Nephron progenitor cell (in vitro differentiated cells): ENCODE data around the gene ADGRF3.
"Not testable (repeated sequence)": the region's sequence is repeated elsewhere in the genome, so short reads cannot be mapped to it uniquely, and the experiment has no call there.

Experiments used
- DNase-seq: peaks from one replicate; pipeline ENCODE4 v3.0.0; 2021
- H3K27ac Mint-ChIP-seq: 2 replicates; pipeline ENCODE4 v1.8.0; 2021; ENCODE audit warnings: mild to moderate bottlenecking, moderate library complexity, mixed read lengths
- H3K27me3 Mint-ChIP-seq: 2 replicates; pipeline ENCODE4 v1.8.0; 2021; ENCODE audit warnings: mild to moderate bottlenecking, low read depth, mixed read lengths; ENCODE audit not compliant: poor library complexity
- H3K36me3 Mint-ChIP-seq: 2 replicates; pipeline ENCODE4 v1.8.0; 2021; ENCODE audit warnings: low read depth, mixed read lengths
- H3K4me1 Mint-ChIP-seq: 2 replicates; pipeline ENCODE4 v1.8.0; 2021; ENCODE audit warnings: mixed read lengths
- H3K4me3 Mint-ChIP-seq: 2 replicates; pipeline ENCODE4 v1.8.0; 2021; ENCODE audit warnings: mild to moderate bottlenecking, moderate library complexity, mixed read lengths
- H3K9me3 Mint-ChIP-seq: 2 replicates; pipeline ENCODE4 v1.8.0; 2021; ENCODE audit warnings: mild to moderate bottlenecking, moderate library complexity, mixed read lengths
- CTCF ChIP-seq: fragments of 200-600 bp; sonication (generic); IDR thresholded peaks from 2 replicates; pipeline ENCODE4 v1.5.0; 2021; ENCODE audit warnings: antibody characterized with exemption

ADGRF3 gene

GRCh38 chr2:26355038-26355995, 8.7 kb upstream of the ADGRF3 start:
- H3K27me3 Mint-ChIP-seq: no peaks in the 10 kb centered on the region
- H3K36me3 Mint-ChIP-seq: peaks cover 48% of the 10 kb centered on the region
- H3K27ac Mint-ChIP-seq: peak overlapping the region; percentile 51
- no peak for TF ChIP-seq CTCF
- no peak for DNase-seq
- peak overlapping the region; percentile 51 for H3K4me3 Mint-ChIP-seq
- H3K4me1 Mint-ChIP-seq: peaks cover 57% of the 10 kb centered on the region
- peaks cover 6% of the 10 kb centered on the region for H3K9me3 Mint-ChIP-seq

- DNase-seq, H3K9me3 Mint-ChIP-seq, H3K27me3 Mint-ChIP-seq, H3K4me3 Mint-ChIP-seq: not testable (repeated sequence)
- Mint-ChIP-seq H3K36me3 (peaks cover 48% of the 10 kb centered on the region), H3K4me1 (peaks cover 49% of the 10 kb centered on the region), H3K27ac (peak overlapping the region; percentile 16)
Measured at GRCh38 chr2:26354469-26354868, 7.9 kb upstream of the ADGRF3 start.

- Mint-ChIP-seq H3K36me3 (peaks cover 48% of the 10 kb centered on the region), H3K9me3 (peaks cover 6% of the 10 kb centered on the region), H3K27ac (no peak overlapping the region), H3K4me1 (peaks cover 41% of the 10 kb centered on the region), H3K4me3 (no peak overlapping the region), H3K27me3 (no peaks in the 10 kb centered on the region)
- DNase-seq: no peak
- TF ChIP-seq CTCF: no peak
Measured at GRCh38 chr2:26352892-26353291, 6.3 kb upstream of the ADGRF3 start.

GRCh38 chr2:26351375-26352090, 4.9 kb upstream of the ADGRF3 start:
- peaks cover 41% of the 10 kb centered on the region for H3K4me1 Mint-ChIP-seq

GRCh38 chr2:26349690-26350089, 3.1 kb upstream of the ADGRF3 start:
- Mint-ChIP-seq H3K4me3 (no peak overlapping the region), H3K36me3 (peaks cover 44% of the 10 kb centered on the region), H3K4me1 (peaks cover 32% of the 10 kb centered on the region), H3K27me3 (no peaks in the 10 kb centered on the region), H3K9me3 (peaks cover 6% of the 10 kb centered on the region), H3K27ac (no peak overlapping the region)
- DNase-seq: no peak
- no peak for TF ChIP-seq CTCF

More at GRCh38 chr2:26351375-26352090, 4.9 kb upstream of the ADGRF3 start:
- Mint-ChIP-seq H3K27me3 (no peaks in the 10 kb centered on the region), H3K9me3 (peaks cover 6% of the 10 kb centered on the region), H3K27ac (peak overlapping the region; percentile 51), H3K36me3 (peaks cover 48% of the 10 kb centered on the region), H3K4me3 (no peak overlapping the region)
- TF ChIP-seq CTCF: no peak
- no peak for DNase-seq

- DNase-seq: no peak
- no peaks in the 10 kb centered on the region for H3K27me3 Mint-ChIP-seq
- peaks cover 37% of the 10 kb centered on the region for H3K4me1 Mint-ChIP-seq
- peak overlapping the region; percentile 98 for H3K27ac Mint-ChIP-seq
- no peaks in the 10 kb centered on the region for H3K9me3 Mint-ChIP-seq
- no peak for TF ChIP-seq CTCF
- H3K36me3 Mint-ChIP-seq: peaks cover 22% of the 10 kb centered on the region
- H3K4me3 Mint-ChIP-seq: peak overlapping the region; percentile 96
Measured at GRCh38 chr2:26347286-26347865, 787 bp upstream of the ADGRF3 start.
